Right ventricle myocardium inferior (tissue), 1 donor: ENCODE measurements around the gene CLIC4. TPM values are rescaled to one million over a fixed set of nuclear protein-coding genes. Genes with fewer than 3 reads are reported as not detected.
"Not testable (repeated sequence)": the region's sequence is repeated elsewhere in the genome, so short reads cannot be mapped to it uniquely, and the experiment has no call there.

Source experiments
- ATAC-seq: fragments of 200-7000 bp; cut with Tn5 transposase; one replicate; pipeline ENCODE4 v1.9.1; 2020; ENCODE audit warnings: mild to moderate bottlenecking, moderate library complexity
- DNase-seq: peaks from one replicate; pipeline ENCODE4 v3.0.0; 2021; ENCODE audit errors: missing footprints
- intact Hi-C: fragments of 100-400 bp; cut with DNase I; formaldehyde crosslinking; loops from one replicate; pipeline ENCODE4 v1.11.0; 2022
- total RNA-seq: library from RNA; stranded (reverse); fragmentation: NEBNext Ultra II Directional; extraction: Animal tissue kit (Norgen Biotek cat#: 25700); gene quantifications from one replicate; pipeline ENCODE4 v1.2.1, GENCODE V29; 2021
- donor health status: DM: no; HTN: yes; CAD: no; lungs with severe emphysema.

CLIC4 gene
- total RNA-seq, 1 donor from 2014 or later: 406 TPM

DNA sequence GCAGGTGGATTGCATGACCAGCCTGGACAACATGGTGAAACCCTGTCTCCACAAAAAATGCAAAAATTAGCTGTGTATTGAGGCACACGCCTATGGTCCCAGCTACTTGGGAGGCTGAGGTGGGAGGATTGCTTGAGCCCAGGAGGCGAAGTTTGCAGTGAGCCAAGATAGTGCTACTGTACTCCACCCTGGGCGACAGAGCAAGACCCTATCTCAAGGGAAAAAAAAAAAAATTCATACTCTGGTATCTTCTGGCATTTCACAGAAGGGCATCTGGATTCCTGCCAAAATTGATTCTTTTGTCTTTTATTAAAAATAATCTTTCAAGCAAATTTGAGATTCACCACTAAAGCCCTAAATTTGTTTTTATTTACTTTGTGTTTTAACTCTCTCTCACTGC, 19.2 kb downstream of the CLIC4 start:
- DNase-seq: no peak
- intact Hi-C loops: no loop called here
- ATAC-seq: peak; percentile 33

DNA sequence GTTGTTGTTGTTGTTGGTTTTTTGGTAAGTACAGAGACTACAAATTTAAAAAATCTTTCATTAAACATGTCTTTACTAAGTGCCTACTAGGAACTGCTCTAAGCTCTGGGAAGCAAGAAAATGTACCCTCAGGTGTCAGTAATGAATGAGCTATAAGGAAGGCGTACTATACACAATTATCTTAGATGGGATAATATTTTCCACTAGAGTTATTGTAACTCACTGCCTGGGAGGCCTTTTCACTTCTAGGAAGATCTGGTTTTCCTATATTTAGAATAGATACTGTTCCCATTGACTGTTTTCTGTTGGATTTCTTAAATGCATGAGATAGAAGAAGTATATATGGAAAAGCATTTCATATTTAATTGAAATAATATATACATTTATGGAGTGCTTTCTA, 19.6 kb downstream of the CLIC4 start:
- intact Hi-C loops: no loop called here
- no peak for ATAC-seq

DNA sequence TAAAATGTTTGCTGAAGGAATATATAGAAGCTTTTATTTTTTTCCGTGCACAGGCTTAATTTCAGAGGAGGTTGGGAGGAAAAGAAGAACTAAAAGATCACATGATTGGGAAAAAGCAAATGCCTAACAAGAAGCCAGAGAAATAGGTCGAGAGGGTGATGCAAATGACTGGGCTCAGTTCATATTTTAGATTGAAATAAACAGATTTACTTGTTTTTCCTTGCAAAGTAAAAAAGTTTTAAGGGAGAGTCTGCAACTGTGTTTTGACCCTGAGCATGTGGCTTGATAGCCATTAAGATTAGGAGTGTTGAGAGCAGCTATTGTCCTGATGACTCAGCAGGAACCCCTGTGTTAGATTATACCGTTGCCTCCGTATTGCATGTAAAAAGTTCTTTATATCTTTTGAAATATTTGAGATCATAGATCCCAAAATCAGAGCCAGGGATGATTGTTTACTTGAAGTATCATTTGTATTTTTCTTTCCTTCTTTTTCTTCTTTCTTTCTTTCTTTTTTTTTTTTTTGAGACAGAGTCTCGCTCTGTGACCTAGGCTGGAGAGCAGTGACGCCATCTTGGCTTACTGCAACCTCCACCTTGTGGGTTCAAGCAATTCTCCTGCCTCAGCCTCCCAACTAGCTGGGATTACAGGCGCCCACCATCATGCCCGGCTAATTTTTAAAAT, 20.2 kb downstream of the CLIC4 start:
- intact Hi-C loops: no loop called here
- no peak for DNase-seq
- no peak for ATAC-seq

More for the DNA sequence above, 19.6 kb downstream of the CLIC4 start:
- no peak for DNase-seq

DNA sequence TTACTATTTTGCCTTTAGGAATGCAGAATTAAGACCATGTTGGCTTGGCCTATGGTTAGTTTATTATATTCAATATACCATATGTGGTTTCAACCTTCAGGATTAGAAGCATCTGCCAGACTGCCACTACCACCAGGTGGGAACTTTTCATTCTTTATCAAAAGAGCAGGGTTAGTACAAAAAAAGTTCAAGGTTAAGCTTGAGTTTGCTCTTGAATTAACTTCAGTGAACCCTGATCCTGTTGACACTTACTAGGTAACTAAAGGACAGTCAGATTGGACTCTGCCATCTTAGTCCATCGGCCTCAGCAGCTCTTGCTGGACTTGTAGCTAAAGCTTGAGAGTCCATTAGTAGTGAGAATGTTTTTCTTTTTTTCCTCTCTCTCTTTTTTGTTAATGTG, 22.1 kb downstream of the CLIC4 start:
- DNase-seq (no peak), ATAC-seq (no peak)
- intact Hi-C loops: no loop called here

DNA sequence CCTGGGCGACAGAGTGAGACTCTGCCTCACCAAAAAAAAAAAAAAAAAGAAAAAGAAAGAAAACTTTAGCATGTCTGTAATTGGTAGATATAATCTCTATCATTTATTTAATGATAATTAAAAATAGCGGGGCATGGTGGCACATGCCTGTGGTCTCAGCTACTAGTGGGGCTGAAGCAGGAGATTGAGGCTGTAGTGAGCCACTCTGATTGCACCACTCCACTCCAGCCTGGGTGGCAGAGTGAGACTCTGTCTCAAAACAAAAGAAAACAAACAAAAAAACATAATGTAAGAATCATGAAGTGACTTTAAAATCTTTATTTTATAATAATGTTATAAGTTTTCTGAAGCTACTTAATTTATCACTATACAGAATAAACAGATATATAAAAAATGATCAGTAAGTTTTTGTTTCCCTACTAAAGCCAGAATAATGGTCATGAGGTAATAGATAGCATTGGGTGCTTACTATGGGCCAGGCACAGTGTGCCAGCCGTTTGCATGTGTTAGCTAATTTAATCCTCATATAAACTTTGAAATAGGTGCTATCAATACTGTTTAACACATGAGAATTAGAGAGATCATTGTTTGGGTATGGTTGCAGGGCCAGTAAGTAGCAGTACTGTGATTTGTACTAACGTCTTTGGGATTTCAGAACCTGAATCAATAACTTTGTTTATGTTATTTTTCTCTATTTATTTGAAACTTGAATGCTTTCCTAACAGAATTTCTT, 23.8 kb downstream of the CLIC4 start:
- DNase-seq (no peak), ATAC-seq (no peak)
- intact Hi-C loops: no loop called here

DNA sequence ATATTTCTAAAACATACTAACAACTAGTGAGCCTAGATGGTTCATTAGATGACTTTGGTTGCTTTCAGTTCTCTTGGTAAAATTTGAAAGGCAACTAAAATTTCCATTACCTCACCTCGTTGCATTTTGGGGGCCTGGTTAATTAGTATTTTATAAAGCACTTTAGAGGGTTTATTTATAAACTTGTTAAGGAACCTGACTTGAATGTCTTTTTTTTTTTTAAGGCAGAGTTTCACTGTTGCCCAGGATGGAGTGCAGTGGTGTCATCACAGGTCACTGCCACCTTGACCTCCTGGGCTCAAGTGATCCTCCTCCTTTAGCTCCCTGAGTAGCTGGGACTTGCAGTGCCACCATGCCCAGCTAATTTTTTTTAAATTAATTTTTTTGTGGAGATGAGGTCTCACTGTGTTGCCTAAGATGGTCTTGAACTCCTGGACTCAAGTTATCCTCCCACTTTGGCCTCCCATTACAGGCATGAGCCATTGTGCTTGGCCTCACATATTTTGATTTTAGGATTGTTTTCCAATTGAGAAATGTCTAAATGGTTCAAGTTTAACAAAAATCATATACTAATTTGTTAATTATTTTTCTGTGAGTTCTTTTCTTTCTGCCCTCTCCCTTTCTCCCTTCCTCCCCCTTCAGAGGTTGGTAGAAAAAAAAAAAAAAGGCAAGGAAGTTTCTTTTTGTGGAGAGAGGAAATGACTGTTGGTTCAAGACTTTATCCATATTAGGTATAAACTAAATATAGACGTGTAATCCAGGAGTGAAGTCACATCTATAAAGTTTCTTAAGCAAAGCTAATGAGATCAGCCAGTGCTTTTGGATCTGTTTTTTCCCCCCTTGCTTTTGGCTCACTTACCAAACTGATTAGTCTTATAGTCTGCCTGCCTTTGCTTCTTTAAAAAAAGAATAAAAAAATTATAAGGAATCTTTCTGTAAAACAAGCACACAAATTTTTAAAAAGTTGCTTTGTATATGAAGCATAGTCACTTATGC, 24.7 kb downstream of the CLIC4 start:
- ATAC-seq (peak; percentile 76), DNase-seq (no peak)
- intact Hi-C loops: no loop called here

DNA sequence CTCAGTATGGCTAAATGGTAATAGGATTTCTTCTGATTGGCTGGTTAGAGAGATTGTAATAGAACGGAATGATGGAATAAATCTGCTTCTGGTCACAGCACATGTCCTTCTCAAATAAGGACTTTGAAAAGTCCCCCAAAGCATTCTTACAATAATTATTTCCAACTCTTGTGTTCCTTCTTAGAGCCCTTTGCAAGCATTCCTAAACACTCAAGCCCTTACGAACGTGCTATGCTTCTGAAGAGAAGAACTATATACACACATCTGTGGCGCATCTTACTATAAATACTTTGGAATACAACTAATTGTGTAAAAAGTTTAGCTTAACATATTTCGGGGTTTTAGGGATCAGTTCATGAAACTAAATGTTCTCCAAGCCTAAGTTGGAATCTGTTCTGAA, 25.6 kb downstream of the CLIC4 start:
- ATAC-seq (no peak), DNase-seq (no peak)
- intact Hi-C loops: no loop called here

DNA sequence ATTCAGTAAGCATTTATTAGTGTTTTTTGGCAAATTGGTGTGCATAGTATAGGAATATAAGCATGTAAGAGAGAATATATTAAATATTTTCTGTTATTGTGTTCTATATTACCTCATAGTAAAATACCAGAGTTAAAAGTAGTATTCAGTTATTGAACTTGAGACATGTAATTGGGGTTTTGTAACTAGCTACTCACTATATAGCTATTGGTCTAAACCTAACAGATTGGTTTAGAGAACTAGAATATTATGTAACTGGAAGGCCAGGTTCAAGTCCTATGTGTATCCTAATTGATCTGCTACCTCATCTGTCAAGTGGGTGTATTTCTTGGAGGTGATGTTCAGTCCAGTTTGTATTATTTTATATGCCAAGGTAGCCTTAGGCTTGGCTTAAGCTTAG, 26.3 kb downstream of the CLIC4 start:
- no peak for DNase-seq
- no peak for ATAC-seq

DNA sequence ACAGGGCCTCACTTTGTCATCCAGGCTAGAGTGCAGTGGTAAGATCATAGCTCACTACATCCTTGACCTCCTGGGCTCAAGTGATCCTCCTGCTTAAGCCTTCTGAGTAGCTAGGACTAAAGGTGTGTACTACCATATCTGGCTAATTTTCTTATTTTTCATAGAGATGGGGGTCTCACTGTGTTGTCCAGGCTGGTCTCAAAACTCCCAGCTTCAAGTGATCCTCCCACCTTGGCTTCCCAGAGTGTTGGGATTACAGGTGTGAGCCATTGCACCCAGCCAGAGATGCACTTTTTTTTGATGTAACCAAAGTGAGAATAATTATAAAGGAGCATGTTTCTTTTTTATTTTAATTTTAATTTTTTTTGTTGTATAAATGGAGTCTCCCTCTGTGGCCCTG, 28.4 kb downstream of the CLIC4 start:
- ATAC-seq: no peak
- no peak for DNase-seq
- intact Hi-C loops: no loop called here

More for the DNA sequence above, 26.3 kb downstream of the CLIC4 start:
- intact Hi-C loops: no loop called here

DNA sequence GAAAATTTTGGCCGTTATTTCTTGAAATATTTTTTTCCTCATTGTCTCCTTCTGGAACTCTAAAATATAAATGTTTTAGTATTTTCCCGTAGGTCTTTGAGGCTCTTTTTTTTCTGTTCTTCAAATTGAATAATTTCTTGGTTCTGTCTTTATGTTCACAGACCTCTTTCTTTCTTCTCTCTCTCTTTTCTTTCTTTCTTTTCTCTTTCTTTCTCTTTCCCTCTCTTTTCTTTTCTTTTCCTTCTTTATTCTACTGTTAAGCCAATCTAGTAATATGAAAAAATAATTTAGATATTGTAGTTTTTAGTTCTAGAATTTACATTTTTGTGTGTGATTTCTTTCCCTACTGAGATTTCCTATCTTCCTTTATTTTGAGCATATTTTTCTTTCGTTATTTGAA, 30.1 kb downstream of the CLIC4 start:
- intact Hi-C loops: no loop called here
- DNase-seq: no peak
- ATAC-seq: no peak

DNA sequence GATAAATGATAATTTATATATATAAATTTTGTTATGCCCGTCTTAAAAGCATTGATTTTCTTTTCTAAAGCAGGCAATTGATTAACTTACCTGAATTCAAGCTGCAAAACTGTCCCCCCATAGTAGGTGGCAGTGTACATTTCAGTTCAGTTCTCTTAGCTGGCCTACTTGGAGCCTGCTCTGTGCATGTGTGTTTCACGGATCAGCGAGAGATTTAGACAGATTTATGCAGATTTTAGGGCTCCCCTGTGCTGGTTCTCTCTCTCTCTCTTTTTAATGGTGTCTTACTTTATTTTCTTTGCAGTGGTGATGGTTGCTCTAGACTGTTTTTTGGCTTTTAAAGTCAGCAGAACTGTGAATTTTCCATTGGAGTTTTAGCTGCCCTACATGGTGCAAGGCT, 30.7 kb downstream of the CLIC4 start:
- ATAC-seq (no peak), DNase-seq (no peak)
- intact Hi-C loops: no loop called here

DNA sequence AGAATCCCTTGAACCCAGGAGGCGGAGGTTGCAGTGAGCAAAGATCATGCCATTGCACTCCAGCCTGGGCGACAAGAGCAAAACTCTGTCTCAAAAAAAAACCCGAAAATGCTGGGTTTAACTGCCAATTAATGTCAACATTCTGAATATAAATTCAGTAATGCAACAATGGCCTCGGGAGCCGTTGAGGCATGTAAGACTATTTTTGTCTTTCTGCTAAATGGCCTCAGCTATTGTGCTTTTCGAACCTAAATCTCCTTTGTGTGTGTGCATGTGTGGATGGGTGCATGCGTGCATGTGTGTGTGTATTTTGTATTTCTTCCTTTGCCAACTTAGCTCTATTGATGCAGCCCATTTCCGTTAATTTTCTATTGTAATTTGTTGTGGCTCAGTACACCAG, 31.6 kb downstream of the CLIC4 start:
- ATAC-seq (no peak), DNase-seq (no peak)
- intact Hi-C loops: no loop called here

DNA sequence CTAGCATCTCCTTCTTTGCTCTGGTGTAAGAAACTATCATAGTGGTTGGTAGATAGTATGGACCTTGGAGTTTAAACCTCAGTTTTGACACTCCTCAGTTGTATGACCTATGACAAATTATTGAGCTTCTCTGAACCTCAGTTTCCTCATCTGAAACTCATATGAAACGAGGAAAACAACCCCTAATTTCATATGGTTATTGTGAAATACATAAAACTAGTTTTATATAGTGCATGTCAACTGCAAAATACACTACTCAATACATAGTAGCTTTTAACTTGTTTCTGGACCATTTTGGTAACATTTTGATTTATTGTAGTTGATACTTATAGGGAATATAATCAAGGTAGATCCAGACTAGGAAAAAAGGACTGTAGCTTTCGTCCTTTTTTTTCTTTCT, 32.9 kb downstream of the CLIC4 start:
- intact Hi-C loops: no loop called here
- ATAC-seq: no peak
- no peak for DNase-seq

DNA sequence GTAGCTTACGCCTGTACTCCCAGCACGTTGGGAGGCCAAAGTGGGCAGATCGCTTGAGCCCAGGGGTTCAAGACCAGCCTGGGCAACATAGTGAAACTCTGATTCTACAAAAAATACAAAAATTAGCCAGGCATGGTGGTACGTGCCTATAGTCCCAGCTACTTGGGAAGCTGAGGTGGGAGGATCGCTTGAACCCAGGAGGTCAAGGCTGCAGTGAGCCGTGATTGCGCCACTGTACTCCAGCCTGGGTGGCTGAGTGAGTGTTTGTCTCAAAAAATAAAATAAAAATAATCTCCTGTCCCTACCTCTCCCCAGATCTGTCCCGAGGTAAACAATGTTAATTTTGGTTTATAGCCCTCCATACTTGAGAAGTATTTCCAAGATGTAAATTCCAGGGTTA, 34.0 kb downstream of the CLIC4 start:
- ATAC-seq, DNase-seq, intact Hi-C loops: not testable (repeated sequence)

DNA sequence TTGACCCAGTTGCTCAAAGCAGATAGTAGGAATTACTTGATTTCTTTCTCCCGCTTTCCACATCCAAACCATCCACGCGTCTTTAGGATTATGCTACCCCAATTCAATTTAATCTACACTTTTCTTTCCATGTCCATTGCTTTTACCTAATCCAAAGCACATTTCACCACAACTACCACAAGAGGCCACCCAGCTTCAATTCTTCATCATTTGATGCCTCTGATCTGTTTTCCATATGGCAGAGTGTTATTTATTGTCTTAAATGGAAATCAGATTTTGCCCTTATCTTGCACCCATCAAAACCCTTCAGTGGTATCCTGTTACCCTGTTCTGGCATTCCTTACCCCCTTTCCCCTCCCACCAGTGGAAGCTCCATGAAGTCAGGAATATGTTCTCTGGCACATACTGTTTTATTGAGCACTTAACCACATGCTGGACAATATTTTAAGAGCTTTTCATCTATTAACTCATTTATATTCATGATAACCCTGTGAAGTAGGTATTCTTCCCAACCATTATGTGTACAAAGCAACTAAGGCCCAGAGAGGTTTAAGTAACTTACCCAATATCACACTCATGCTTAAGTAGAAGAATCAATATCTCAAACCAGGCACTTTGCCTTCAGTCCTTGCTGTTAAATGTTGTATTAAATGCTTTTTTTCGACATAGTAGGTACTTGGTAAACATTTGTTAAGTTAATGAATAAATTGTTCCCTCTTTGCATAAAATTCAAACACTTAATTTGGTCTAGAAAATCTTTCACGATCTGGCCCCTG, 34.6 kb downstream of the CLIC4 start:
- no peak for DNase-seq
- no peak for ATAC-seq
- intact Hi-C loops: no loop called here

DNA sequence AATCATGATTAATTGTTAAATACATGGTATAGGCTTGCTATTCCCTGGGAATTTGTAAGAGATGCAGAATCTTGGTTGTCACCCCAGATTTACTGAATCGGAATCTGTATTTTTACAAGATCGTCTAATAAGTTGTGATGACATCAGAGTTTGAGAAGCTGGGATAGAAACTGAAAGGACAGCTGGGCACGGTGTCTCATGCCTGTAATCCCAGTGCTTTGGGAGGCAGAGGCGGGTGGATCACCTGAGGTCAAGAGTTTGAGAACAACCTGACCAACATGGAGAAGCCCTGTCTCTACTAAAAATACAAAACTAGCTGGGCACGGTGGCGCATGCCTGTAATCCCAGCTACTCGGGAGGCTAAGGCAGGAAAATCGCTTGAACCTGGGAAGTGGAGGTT, 35.4 kb downstream of the CLIC4 start:
- DNase-seq, intact Hi-C loops, ATAC-seq: not testable (repeated sequence)

DNA sequence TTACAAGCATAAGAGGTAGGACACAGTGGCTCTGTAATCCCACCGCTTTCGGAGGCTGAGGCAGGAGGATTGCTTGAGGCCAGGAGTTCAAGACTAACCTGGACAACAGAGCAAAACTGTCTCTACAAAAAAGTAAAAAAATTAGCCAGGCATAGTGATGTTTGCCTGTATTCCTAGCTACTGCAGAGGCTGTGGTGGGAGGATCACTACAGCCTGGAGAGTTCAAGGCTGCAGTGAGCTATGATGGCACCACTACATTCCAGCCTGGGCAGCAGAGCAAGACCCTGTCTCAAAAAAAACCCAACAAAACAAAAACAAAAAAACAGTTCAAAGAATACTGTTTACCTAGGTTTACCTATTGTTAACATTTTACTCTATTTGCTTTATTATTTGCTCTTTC, 37.4 kb downstream of the CLIC4 start:
- ATAC-seq: no peak
- intact Hi-C loops: no loop called here
- no peak for DNase-seq

DNA sequence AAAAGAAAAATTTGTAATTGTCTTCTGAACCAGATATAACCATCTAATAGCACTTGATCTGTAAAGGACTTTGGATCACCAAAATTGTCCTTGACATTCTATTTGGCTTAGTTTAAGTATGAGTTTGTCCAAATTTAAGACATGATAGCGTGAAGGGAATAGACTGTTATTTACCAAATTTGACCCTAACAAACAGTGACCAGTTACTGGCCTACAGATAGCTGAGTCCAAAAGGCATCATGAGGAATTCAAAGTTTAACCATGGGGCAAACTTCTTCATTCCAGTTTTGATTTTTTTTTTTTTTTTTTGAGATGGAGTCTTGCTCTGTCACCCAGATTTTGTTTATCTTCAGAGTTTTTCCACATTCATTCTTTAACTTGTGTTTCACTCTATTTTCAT, 38.5 kb downstream of the CLIC4 start:
- intact Hi-C loops: no loop called here
- no peak for ATAC-seq
- no peak for DNase-seq

DNA sequence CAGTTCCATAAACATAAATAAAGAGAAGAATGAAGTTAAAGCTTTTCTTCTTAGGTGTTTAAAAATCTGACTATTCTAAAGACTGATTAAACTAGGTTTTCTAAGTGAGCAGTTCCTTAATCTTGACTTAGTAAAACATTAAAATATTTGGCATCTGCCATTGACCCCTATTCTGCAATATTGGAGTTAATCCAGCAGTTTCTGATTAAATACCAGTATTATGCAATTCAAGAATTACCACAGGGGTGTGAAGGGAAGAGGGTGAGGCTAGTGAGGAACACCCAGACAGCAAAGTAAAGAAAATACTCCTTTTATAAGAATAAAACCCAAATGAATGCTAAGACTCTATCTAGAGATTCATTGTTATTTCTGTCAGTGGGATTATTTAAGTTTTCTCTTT, 40.9 kb downstream of the CLIC4 start:
- DNase-seq (no peak), ATAC-seq (peak; percentile 87)
- intact Hi-C loops: no loop called here
